ENCODE data around the gene GSG1L.

The GSG1L gene

DNA sequence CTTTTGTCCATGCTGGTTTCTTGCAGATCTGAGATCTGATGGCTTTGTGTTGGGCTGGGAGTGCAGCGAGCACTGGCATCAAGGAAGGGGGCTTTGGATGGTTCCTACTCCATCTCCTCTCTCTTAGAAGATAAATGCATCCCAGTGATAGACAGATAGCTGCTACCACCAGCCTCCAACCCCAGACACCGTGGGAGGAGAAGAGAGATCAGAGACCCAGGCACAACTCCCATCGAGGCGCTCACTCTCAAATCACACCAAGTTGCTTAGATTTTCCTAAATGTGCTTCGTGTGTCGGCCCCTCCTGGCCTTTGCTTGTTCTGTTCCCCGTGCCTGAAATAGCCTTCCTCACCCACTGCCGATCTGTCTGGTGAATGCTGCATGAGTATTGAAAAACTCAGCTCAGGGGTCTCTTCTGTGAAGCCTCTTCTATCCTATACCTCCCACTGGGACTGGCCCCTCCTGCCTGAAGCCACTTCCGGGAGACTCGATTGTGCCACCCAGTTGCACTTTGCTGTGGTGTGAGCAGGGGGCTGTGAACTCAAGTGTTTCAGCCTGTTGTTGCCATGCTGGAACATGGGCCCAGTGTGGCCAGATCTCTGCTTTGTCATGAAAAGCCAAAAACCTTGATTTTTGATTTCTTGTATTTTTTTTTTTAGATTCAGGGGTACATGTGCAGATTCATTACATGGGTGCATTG, 242.7 kb downstream of the GSG1L start:
- DNase-seq (ENCODE audit: low read depth): no peak

DNA sequence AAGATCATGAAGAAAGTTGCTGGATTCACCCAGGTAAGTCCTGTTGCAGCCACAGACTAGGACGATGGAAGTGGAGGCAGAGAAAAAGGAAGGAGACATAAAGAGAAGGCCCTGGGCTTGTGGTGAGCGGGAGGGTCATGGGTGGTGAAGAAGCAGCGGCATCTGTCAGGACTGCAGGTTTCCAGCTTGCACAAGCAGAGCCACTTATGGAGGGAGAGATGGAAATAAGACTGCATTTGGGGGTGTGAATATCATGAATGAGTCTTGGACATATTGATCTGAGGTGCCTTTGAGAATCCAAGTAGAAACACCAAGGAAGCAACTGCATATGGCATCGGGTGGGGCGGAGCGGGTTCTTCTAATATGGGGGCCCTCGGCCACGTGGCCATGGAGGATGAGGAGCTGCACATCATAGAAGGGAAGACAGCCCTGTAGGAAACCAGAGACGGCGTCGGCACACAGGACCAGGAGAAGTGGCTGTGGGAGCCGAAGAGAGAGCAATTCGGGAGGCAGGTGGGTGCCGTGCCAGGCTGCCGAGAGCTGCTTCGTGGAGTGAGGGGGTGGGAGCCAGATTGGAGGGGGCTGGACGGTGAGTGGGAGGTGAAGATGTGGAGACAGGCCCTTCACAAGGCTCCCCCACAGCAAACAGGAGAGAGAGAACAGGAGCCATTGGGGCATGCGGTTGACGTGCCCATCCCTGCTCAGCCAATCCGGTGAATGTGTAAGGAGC, 243.5 kb downstream of the GSG1L start:
- DNase-seq (ENCODE audit: low read depth): no peak

DNA sequence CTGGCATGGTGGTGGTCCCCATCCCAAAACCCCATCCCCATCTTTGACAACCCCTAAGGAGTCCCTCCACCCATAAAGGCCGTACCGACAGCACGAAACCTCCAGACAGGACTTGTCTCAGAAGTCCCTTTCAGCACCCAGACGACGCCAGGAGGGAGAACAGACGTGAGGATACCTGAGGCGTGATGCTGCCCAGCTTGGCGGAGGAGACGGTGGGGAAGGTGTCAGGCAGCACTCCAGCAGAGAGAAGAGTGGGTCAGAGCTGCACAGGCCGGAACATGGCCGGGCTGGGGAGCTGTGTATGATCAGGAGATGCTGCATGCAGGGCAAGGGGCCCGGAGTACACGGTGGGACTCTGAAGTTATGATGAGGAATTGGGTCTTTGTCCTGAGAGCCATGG, 244.2 kb downstream of the GSG1L start:
- DNase-seq (ENCODE audit: low read depth): no peak

DNA sequence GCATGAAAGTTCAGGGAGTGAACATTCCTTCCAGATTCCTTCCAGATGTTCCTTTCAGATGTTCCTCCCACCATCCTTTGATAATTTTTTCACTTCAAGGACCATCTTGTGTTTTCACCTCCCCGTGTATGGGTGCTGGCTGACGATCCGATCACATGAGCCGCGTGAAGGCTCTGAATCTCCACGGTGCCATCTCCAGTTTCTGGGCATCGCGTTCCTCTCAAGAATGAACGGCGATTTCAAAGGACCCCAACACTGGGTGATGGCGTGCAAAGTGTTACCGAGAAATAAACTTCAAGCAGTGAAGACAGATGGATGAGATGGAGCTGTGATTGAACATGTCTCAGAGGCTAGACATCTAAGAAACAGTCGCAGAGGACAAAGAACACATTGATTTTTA, 245.3 kb downstream of the GSG1L start:
- no peak for DNase-seq (ENCODE audit: low read depth)

DNA sequence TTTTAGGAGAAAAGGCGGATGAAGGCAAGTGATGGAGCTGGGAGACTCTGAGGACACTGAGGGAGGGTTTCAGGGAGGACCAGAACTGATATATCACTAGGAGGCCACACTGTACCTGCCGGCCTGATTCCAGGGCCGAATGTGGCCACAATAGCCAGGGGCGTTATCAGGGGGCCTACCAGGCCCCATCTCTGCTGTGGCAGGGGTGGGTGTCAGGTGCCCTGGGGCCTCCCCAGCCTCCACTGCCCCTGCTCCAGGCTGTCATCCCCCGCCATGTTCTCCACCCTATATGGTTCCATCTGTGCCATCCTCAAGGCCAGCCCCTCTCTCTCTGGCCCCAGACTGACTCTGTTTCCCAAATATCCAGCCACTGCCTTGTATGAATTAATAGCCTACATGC, 246.5 kb downstream of the GSG1L start:
- DNase-seq (ENCODE audit: low read depth): no peak

DNA sequence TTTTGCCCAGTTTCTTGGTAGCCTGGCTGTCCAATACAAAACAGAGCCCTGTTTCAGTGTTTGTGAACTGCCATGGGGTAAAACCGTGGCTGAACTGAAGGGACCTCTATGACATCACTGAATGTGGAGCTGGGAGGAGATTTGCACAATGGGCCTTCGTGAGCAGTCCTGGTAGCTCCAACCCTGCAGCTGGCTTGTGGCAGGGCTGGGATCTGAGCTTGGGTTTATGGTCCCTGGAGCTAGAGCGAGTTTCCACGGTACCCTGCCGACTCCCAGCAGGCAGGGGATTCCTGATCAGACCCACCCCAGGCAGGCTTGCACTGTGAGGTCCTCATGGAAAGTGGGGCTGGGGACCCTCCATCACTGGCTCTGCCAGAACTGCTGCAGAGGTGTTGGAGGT, 247.0 kb downstream of the GSG1L start:
- DNase-seq (ENCODE audit: low read depth): no peak

DNA sequence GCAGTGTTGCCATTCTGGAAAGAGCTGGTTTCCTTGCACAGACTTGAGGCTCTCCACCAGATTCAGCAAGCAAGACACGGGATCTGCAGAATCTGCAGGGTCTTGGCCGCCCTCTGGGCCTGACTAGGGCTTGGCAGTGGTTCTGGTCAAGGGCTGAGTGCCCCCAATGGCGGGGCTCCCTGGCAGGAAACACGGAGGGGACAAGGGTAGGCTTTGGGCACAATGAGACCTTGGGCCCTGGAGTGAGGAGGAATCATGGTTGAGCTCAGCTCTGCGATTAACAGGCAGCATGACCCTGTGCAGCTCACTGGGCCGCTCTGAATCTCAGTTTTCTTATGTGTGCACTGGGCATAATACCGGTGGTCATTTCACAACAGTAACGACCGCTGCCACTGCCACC, 249.9 kb downstream of the GSG1L start:
- DNase-seq (ENCODE audit: low read depth): no peak

DNA sequence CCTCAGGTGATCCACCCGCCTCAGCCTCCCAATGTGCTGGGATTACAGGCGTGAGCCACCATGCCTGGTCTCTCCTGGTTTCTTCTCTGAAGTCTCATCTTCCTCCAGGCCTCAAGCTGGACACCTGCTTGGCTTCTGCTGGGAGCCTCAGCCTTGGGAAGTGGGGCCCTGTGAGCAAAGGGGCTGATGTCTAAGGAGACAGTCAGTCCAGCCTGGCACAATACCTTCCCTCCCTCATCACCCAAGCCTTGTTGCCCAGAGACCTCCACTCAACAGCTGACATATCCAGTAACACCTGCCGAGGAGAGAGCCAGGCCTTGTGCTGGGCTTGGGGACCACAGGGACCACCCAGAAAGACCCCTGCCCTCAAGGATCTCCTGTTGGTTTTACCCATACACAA, 251.6 kb downstream of the GSG1L start:
- DNase-seq (ENCODE audit: low read depth): no peak

DNA sequence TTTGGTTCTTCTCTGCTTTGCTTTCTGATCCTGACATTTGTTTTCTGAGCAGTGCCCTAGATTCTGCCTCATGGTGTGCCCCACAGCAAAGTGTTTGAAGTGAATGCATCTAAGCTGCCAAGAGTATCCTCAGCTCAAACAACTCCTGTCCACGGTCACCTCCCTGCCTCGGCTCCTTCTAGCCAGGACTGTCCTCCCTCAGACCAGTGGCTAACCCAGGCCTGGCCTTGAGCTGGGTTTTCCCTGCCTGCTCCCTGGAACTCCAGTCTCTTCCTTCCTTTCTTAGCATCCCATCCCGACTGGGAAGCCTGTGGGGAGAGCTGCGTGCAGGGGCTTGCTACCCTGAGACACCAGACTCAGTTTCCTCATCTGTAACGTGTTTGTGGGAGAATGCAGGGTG, 256.5 kb downstream of the GSG1L start:
- no peak for DNase-seq (ENCODE audit: low read depth)

DNA sequence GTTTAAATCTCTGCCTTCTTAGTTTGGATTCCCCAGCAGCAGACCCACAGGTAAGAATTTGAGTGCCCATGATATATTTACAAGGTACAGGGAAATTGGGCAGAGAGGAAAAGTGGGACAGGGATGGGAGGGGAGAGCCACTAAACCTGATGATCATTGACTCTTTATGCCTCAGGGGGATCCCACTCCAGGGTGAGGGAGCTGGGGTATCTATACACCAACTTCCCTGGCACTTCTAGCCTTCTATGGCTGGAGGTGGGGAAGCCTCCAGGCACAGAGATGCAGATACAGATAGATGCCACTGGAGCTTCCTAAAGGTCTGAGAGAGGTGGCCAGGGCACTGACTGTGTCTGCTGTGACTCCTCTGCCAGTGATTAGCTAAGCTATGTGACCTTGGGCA, 257.1 kb downstream of the GSG1L start:
- DNase-seq (ENCODE audit: low read depth): no peak

DNA sequence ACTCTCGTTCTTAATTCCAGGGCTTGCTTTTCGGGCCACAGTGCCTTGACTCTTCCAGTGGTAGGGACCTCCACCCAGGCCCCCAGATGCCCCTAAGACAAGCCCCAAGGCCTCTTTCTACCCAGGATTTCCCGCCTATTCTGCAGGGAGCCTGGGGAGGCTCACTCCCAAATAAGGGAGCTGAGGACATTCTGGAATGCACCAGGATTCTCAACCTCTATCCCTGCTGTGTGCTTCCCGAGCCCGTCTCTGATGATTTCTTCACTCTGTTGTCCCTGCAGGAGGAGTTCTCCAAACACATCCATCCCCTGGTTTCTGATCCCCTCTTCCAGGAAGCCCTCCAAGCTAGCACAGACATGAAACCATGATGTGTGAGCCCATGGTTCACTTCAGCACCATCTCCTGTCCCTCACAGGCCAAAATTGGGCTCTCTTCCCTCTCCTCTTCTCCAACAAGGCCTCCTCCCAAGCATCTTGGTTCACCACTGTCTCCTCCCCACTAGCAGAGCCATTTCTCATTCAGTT, 257.6 kb downstream of the GSG1L start:
- no peak for DNase-seq (ENCODE audit: low read depth)

DNA sequence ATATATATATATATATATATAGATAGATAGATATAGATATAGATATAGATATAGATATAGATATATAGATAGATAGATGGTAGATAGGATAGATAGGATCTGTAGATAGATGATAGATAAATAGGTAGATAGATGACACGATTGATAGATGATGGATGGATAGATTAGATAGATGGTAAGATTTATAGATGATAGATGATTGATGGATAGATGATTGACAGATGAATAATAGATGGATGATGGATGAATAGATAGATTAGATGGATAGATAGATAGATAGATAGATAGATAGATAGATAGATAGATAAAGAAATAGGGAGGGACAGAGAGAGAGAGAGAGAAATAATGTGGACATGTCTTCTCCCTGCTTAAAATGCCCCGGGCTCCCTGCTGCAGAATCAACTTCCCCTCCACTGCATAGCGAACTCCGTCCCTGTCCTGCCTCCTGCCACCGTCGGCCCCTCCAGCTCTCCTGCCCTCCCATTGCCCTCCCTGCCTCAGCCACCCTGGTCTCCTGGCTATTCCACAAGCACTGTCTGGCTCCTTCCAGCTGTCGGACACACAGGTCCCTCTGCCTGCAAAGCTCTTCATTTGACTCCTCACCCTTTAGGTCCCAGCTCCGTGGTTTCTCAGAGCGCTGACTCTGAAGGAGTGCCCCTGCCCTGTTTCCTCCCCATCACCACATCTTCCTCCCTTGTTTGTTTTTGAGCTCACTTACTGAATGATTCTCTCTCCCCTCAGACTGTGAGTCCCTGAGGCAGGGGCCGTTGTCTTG, 259.6 kb downstream of the GSG1L start:
- DNase-seq (ENCODE audit: low read depth): no peak

DNA sequence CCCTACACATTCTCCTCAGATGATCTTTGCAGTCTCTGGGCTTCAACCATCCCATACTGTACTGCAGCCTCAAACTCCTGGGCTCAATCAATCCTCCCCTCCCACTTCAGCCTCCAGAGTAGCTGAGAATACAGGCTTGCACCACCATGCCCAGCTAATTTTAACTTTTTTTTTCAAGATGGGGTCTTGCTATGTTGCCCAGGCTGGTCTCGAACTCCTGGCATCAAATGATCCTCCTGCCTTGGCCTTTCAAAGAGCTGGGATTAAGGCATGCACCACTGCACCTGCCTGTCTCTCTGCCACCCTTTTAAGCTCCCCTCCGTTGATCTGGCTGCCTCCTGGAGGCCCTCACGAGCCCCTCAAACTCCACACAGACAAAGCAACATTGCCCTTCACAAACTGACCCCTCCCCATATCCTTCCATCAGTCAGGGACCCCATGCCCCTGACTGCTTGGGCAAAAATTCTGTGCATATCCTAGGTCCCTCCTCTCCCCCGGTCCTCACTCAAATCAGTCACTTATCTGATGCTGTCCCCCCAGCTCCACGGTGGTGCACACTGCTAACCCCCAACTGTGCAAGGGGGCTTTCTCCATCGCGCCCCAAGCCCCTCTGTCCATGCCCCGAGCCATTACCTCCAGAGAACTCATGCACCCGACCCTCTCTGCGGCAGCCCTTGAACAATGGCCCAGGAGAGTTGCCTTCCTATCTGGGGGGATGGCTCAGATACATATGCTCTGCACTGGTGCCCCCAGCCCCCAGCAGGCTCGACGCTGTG, 260.7 kb downstream of the GSG1L start:
- no peak for DNase-seq (ENCODE audit: low read depth)

DNA sequence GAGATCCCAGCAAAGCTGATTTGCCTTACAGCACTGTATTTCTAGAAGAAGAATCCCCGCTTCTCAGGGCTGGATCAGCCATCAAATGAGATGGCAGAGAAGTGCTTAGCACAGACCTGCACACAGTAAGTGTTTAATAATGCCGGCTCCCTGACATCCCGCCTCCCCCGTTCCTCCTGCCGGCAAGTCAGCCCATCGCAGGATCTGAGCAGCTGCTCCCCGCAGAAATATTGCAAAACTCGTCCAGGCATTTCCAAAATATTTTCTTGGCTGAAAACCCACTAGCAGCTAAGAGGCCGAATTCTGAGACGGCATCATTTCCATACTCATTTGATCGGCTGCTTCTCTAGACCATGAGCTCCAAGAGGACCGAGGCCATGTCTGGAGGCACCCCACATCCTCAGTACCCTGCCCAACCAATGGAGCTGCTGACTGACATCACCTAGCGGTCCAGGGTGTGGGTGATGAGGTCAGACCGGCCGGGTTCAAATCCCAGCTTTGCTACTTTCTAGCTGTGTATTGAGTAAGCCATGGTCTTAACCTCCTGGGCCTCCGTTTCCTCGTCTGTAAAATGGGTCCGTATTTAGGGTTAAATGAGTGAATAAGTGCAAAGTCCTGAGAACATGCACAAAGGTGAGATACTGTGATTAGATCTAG, 262.1 kb downstream of the GSG1L start:
- no peak for DNase-seq (ENCODE audit: low read depth)

DNA sequence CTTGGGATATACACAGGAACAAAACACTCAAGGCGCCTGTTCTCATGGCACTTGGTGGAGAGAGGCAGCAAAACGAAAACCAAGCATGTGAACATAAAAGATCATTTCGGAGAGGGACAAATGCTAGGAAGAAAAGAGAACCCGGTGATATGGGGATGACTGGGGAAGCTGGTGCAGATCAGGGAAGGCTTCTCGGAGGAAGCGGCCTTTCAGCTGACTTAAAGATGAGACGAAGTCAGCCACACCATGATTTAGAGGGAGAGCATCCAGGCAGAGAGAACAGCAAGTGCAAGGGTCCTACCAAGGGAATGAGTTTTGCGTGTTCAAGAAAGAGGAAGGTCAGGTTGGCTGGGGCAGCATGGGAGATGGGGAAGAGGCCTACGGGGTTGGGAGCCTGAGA, 262.7 kb downstream of the GSG1L start:
- DNase-seq (ENCODE audit: low read depth): no peak

DNA sequence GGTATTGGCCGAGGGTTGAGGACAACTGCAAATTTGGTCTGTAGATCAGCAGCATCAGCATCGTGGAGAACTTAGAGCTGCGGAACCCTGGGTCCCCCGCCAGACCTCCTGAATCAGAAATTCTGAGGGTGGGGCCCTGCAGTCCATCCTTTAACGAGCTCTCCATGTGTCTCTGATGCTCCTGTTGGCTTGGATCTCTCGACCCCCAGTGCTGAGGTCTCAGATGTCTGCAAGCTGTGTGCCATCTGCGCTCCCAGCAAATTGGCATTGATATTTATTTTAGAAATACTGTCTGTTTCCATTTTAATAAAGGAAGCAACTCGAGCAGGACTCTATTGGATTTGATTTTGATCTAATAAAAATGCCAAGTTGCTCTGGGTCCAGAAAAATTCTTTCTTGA, 263.6 kb downstream of the GSG1L start:
- DNase-seq (ENCODE audit: low read depth): no peak

DNA sequence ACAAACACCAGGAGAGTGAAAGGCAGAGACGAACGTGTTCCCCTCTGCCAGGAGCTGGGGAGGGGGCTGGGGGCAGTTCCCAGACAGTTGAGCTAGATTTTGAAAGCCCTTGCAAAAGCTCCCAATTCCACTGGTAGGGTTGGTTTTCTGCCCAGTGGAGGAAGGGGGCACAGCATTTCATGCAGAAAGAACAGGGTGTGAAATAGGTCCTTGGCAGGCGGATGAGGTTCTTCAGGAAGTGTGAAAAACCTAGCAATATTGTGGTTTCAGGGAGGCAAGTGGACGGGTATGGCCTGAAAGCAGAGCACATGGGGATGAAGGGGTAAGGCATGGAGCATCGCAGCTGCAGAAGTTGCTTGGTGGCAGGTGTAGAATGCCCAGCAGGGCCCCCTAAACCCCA, 265.3 kb downstream of the GSG1L start:
- no peak for DNase-seq (ENCODE audit: low read depth)

DNA sequence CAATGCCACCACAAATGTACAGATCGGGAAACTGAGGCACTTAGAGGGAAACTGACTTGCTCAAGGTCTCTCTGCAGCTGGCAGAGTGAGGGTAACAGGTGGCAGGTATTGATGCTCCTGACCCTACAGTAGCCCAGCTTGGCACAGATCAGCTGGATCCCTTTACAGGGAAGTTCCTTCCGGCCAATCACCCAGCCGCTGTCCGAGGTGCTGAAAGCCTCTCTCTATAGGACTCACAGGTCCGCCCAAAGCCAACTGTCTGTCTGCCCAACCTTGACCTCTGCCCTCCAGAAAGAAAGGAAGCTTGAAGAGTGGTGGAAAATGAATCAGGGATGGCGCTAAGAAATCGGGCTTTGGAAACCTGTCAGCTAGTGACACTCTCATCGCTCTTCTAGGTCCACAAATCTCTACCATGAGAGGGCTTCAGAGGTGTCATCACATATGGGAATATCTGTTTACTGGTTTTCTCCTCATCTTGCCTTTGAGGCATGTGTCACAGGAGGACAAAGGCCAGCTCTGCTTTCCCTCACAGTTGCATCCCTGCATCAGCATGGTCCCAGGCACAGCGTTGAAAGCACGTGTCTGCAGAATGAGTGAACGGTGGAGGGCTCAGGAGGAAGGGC, 267.4 kb downstream of the GSG1L start:
- DNase-seq (ENCODE audit: low read depth): no peak

DNA sequence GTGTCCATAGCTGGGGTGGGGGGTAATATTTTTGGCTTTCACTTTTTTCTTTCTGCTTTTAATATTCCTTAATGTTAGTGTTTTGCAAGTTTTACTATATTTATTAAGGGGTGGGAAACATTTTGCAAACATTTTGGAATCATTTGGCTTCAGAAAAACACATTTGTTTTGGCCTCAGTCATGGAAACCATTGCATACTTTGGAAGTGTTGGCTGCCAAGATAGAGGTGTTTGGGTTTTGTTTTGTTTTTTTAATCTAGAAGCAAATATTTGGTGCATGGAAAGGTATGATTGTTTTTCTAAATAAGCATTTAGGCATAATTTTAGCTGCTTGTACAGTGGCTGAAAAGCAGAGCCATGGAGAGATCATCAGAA, 270.3 kb downstream of the GSG1L start:
- DNase-seq (ENCODE audit: low read depth): no peak

DNA sequence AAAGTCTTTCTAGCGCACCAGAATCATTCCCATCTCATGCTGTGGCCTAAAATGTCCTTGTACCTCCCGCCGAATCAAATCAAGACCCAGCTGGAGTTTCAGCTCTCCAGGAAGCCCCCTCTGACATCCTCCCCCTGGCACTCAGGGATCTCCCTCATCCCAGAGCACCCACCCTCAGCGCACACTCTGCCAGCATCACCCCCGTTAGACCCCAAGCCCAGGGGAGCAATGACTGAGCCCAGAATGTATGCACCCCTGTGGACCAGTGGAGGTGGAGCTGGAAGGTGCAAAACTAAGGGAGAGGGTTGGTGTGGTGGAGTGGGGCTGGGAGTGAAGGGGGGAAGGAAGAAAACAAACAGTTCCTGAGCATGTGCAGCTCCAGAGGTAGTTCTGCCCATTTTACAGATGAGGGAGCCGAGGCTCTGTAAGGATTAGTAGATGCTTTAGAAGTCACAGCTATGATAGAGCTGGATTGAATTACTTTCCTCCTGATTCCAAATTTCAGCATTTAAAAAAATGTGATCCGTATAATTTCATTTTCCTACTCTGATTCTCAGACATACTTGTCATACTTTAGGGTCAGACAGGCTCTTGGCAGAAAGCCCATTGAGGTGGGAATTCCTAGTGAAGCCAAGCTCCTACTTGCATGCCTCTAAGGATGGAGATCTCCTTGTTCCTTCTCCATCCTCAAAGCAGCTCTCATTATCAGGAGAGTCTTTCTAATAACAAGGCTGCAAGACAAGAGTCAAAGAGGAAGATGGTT, 270.8 kb downstream of the GSG1L start:
- DNase-seq (ENCODE audit: low read depth): no peak

DNA sequence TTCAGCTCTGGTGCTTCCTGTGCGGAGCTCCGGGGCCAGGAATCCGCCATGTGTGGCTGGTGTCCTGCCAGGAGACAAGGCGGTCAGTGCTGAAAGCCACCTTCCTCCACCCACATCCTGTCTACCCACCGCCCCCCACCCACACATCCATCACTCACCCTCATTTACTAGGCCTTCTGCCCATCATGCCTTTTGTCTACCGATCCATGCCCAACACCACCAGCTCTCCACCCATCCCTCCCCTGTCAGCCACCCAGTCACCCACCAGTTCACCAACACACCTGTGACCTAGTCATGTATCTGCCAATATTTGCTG, 272.2 kb downstream of the GSG1L start:
- DNase-seq (ENCODE audit: low read depth): no peak
